Stromal cell of bone marrow (primary cell): ENCODE data around the gene QSOX2.
A peak's percentile ranks its signal among the peaks of the same experiment; 100 is the strongest.

Source experiments
- DNase-seq: peaks from one replicate; pipeline ENCODE4 v3.0.0-alpha.2; 2012; ENCODE audit warnings: low read depth

QSOX2 gene, protein sequence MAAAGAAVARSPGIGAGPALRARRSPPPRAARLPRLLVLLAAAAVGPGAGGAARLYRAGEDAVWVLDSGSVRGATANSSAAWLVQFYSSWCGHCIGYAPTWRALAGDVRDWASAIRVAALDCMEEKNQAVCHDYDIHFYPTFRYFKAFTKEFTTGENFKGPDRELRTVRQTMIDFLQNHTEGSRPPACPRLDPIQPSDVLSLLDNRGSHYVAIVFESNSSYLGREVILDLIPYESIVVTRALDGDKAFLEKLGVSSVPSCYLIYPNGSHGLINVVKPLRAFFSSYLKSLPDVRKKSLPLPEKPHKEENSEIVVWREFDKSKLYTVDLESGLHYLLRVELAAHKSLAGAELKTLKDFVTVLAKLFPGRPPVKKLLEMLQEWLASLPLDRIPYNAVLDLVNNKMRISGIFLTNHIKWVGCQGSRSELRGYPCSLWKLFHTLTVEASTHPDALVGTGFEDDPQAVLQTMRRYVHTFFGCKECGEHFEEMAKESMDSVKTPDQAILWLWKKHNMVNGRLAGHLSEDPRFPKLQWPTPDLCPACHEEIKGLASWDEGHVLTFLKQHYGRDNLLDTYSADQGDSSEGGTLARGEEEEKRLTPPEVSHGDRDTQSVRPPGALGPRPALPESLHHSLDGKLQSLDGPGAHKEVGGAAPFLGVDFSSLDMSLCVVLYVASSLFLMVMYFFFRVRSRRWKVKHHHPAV

GRCh38 chr9:136245219-136246150 lies at the start of gene QSOX2:
Gene QSOX2 (minus strand): TSS chr9:136245812. CDS start chr9:136245803, 9 bp downstream.
- peak; percentile 44 for DNase-seq

DNA sequence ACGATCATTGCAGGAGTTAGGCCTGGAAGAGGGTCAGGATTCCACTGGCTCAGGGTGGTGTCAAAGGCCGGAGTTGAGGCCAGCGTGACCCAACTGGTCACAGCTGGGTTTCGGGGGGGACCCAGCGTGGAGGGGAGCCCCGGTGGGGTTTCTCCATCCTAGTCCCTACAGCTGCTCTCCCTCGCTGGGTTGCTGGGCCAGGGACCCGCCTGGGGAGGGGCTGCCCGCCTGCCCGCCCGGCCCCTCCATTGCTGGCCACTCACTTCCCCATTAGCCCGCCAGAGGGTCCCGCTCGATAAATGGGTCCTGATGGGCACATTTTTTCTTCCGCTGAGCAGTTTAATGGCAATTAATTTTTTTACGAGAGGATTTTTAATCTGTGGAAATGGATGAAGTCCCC lies 49.4 kb upstream of the QSOX2 start:
- DNase-seq: no peak

DNA sequence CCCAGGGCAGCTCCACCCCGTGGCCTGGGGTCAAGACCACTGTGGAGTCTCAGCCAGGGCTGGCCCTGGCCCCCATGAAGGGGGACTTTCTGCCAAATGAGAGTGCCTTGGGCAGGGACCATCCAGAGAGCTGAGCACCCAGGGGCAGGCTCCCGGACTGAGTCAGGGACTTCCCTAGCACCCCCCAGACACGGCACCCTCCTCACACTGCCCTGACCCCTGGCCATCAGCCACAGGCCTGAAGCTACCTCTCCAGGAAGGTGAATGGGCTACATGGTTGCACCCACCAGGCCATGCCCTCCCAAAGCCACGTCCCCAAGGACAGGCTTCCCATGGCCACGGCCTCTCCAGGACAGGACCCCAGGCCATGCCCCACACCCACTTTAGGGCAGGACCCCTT lies 48.8 kb upstream of the QSOX2 start:
- no peak for DNase-seq

- no peak for DNase-seq
Observed at GRCh38 chr9:136293476-136294077, 48.0 kb upstream of the QSOX2 start.

DNA sequence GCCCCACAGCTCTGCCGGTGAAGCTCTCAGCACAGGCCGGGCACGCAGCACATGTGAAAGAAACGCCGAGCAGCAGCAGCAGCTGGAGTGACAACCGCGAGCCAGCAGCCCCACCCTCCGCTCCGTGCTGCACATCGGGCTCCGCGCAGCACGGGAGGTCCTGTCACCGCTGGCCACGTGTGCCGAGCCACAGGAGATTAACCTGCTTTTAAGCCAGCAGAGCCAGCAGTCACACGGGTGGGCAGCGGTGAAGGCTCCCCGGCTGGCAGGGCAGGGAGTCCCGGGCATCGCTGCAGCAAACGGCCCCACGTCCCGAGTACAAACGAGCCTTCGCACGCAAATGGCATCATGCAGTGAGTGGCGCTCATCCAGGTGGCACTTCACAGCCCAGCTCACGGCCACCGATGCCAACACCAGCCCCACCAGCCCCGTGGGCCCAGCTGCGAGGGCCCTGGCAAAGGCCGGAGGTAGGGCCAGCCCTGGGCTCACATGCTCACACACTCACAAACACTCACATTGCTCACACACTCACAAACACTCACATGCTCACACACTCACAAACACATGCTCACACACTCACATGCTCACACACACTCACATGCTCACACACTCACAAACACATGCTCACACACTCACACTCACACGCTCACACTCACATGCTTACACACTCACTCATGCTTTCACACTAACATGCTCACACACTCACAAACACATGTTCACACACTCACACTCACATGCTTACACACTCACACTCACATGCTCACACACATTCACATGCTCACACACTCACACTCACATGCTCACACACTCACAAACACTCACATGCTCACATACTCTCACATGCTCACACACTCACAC lies 47.2 kb upstream of the QSOX2 start:
- no peak for DNase-seq

- DNase-seq: no peak
Observed at GRCh38 chr9:136292026-136292538, 46.5 kb upstream of the QSOX2 start.

- no peak for DNase-seq
Observed at GRCh38 chr9:136291306-136292025, 45.9 kb upstream of the QSOX2 start.

GRCh38 chr9:136290508-136291000 lies 44.9 kb upstream of the QSOX2 start:
- DNase-seq: no peak

DNA sequence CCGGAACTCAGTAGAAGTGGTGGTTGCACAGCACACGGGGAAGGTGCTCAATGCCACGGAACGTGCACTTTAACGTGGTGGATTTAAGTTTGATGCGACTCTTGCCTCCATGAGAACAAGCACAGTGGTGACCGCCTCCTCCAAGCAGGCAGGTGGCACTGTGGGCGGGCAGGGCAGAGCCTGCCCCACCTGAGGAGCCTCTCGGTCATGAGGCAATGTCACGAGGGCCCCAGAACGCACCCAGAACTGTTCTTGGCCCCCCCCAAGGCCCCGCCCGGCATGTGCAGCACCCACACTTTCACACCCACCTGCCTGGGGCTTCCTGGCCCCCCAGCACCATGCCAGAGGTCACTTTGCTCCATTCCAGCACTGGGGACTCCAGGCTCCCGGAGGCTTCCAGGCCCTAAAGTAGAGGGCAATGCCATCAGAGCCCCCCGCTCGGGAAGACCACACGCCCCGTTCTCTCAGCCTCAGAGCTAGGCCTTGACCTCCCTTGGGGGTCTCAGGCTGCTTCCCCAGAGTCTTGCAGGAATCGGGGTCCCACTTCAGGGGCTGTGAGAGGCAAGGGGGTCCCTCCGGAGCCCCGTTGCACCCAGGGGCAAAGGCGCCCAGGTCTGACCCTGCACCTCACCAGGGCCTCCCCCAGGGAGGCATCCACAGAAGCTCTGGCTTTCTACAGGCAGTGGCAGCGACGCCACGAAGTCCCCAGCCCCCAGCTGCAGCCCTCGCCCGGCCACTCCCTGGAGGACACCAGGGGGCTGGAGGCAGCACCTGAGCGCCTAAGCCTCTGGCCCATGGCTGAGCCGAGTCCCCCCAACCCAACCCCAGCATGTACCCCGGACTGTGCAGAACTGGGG lies 44.3 kb upstream of the QSOX2 start:
- DNase-seq: no peak

GRCh38 chr9:136287960-136288753 lies 42.5 kb upstream of the QSOX2 start:
- no peak for DNase-seq

- no peak for DNase-seq
Observed at GRCh38 chr9:136286987-136287379, 41.4 kb upstream of the QSOX2 start.

DNA sequence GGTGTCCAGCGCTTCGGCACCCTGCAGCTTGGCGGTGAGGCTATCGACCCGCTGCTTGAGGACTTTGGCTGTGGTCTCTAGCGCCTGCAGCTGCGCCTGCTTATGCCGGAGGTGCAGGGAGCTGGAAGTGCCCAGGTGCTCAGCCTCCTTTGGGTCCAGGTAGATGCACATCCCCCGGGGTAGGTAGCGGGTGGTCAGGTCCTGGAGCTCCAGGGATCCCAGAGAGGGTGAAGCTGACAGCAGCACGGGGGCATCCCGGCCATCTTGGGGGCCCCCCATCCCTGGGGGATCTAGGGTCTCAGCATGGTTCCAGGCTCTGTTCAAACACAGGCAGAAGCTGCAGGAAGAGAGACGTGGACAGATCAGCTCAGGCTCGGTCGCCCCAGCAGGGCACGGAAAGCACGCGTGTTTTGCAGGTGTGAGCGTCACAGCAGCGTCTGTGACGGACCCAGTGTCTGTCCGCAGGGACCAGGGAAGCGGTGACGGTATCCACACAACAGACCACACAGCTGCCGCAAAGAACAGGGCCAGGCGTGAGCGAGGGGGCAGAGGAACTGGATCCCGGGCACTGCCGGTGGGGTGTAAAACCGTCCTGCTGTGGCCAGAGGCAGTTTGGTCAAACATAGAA lies 40.9 kb upstream of the QSOX2 start:
- no peak for DNase-seq

DNA sequence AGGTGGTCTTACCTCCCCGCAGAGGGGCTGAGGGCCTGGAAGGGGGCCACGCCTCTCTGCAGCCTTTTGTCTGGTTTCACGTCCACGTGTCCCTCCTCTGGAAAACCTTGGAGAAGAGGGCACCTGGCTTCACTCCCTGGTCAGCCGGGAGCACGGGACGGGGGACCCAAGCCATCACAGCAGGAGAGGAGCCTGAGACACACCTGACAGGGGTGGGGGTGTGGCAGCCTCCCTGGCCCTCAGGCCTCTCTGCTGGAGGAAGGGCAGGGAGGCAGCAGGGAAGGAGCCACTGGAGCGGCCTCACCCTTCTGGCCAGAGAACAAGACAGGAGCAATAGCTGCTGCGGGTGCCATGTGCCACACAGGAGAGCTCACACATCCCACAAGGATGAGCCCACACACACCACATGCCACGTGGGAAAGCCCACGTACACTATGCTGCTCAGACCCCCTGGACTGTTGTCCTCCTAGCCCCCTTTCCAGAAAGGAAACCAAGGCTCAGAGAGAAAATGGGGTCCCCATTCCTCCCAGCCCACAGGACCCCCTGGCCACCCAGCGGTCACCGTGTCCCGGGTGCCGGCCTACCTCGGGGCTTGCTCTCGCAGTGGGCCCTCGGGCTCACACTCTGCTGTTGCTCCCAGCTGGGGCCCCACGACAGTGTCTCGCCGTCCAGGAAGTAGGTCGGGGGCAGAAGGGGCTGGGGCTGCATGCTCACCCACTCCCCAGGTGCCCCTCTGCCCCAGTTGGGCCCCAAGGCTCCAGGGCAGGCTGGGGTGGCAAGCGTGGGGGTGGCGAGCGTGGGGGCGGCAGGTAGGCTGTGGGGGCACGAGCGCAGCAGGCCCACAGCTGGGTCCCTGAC lies 40.1 kb upstream of the QSOX2 start:
- no peak for DNase-seq

GRCh38 chr9:136284951-136285350 lies 39.3 kb upstream of the QSOX2 start:
- DNase-seq: no peak

- no peak for DNase-seq
Observed at GRCh38 chr9:136284311-136284710, 38.7 kb upstream of the QSOX2 start.
